Thoracic aorta (tissue), 2 donors: ENCODE data around the gene REEP5. TPM values are rescaled to one million over a fixed set of nuclear protein-coding genes. Genes with fewer than 3 reads are reported as not detected.

Experiments used
- ATAC-seq: fragments of 150-250 bp; one replicate; pipeline ENCODE4 v1.8.0; 2017; ENCODE audit warnings: low read depth; ENCODE audit not compliant: insufficient number of reproducible peaks, low FRiP score
- DNase-seq: peaks from one replicate; pipeline ENCODE4 v3.0.0-alpha.2; 2020; ENCODE audit warnings: low spot score
- H3K27ac ChIP-seq, 2 donors: fragments of 200-600 bp; sonication (generic); 1 replicate in 1 of 2; 2 replicates in 1 of 2; pipeline ENCODE4 v1.5.1; 2016; ENCODE audit warnings: mild to moderate bottlenecking in 2 of 2, moderate library complexity in 2 of 2
- H3K27me3 ChIP-seq: fragments of 200-600 bp; sonication (generic); replicated peaks from 2 replicates; pipeline ENCODE4 v1.6.0; 2016; ENCODE audit warnings: mild to moderate bottlenecking; ENCODE audit not compliant: insufficient read depth
- H3K36me3 ChIP-seq: fragments of 200-600 bp; sonication (generic); one replicate; pipeline ENCODE4 v1.5.1; 2016
- H3K4me1 ChIP-seq, 2 donors: fragments of 200-600 bp; sonication (generic); 1 replicate in 1 of 2; 2 replicates in 1 of 2; pipeline versions ENCODE4 v1.5.1 to v1.6.0; 2016; ENCODE audit warnings: low read depth in 2 of 2, mild to moderate bottlenecking in 1 of 2; ENCODE audit not compliant: control insufficient read depth in 1 of 2
- H3K4me3 ChIP-seq: fragments of 200-600 bp; sonication (generic); 2 replicates; pipeline ENCODE4 v1.5.1; 2016; ENCODE audit warnings: mild to moderate bottlenecking
- H3K9me3 ChIP-seq: fragments of 200-600 bp; sonication (generic); 2 replicates; pipeline ENCODE4 v1.5.1; 2016
- CTCF ChIP-seq: fragments of 200-600 bp; sonication (generic); IDR thresholded peaks from one replicate; pipeline ENCODE4 v1.5.1; 2019; ENCODE audit warnings: antibody characterized with exemption
- total RNA-seq, 2 donors: library from RNA; depleted of rRNA; stranded (reverse); fragments of >200 nt; gene quantifications; one replicate each; pipeline versions ENCODE4 v1.1.0 to v1.2.3, GENCODE V29; 2016

Gene REEP5
- total RNA-seq, 2 donors from 2014 or later = 80.4 to 110 TPM

- Histone ChIP-seq H3K9me3 (no peaks in the 10 kb centered on the region), H3K27ac (no peak overlapping the region), H3K36me3 (no peaks in the 10 kb centered on the region), H3K27me3 (no peaks in the 10 kb centered on the region), H3K4me3 (no peak overlapping the region), H3K4me1 (peaks cover 17 to 38% of the 10 kb centered on the region in 2 donors)
- TF ChIP-seq CTCF = no peak
- ATAC-seq = no peak
- DNase-seq = no peak
Measured at GRCh38 chr5:112957036-112957808, 35.2 kb upstream of the REEP5 start.

- Histone ChIP-seq H3K4me3 (no peak overlapping the region), H3K9me3 (no peaks in the 10 kb centered on the region), H3K36me3 (no peaks in the 10 kb centered on the region), H3K27me3 (no peaks in the 10 kb centered on the region), H3K4me1 (peaks cover 17 to 38% of the 10 kb centered on the region in 2 donors), H3K27ac (no peak overlapping the region)
- ATAC-seq = no peak
- DNase-seq = no peak
- no peak for TF ChIP-seq CTCF
Measured at GRCh38 chr5:112956606-112957005, 34.6 kb upstream of the REEP5 start.

- Histone ChIP-seq H3K4me1 (no peaks in the 10 kb centered on the region), H3K27me3 (no peaks in the 10 kb centered on the region), H3K9me3 (no peaks in the 10 kb centered on the region), H3K27ac (no peak overlapping the region), H3K4me3 (no peak overlapping the region), H3K36me3 (no peaks in the 10 kb centered on the region)
- no peak for TF ChIP-seq CTCF
- ATAC-seq (no peak), DNase-seq (no peak)
Measured at GRCh38 chr5:112951124-112951702, 29.2 kb upstream of the REEP5 start.

- no peaks in the 10 kb centered on the region for H3K9me3 ChIP-seq
- no peak overlapping the region for H3K4me3 ChIP-seq
- no peak overlapping the region for H3K27ac ChIP-seq
- no peak for TF ChIP-seq CTCF
- H3K4me1 ChIP-seq = no peaks in the 10 kb centered on the region
- no peak for DNase-seq
- H3K36me3 ChIP-seq = no peaks in the 10 kb centered on the region
- ATAC-seq = no peak
- no peaks in the 10 kb centered on the region for H3K27me3 ChIP-seq
Measured at GRCh38 chr5:112948458-112948857, 26.4 kb upstream of the REEP5 start.

- H3K4me3 ChIP-seq = no peak overlapping the region
- no peak overlapping the region for H3K27ac ChIP-seq
- DNase-seq = no peak
- no peaks in the 10 kb centered on the region for H3K27me3 ChIP-seq
- ATAC-seq = no peak
- no peak for TF ChIP-seq CTCF
- no peaks in the 10 kb centered on the region for H3K9me3 ChIP-seq
- no peaks in the 10 kb centered on the region for H3K36me3 ChIP-seq
- peaks cover 0 to 2% of the 10 kb centered on the region in 2 donors for H3K4me1 ChIP-seq
Measured at GRCh38 chr5:112940670-112941069, 18.6 kb upstream of the REEP5 start.
